ENCODE measurements around the gene SFRP4. TPM values are rescaled to one million over a fixed set of nuclear protein-coding genes. Genes with fewer than 3 reads are reported as not detected.

Gene SFRP4
- total and polyA plus RNA-seq, 2 of the 4 experiments (the other 2 are of a cell fraction) = not detected

GRCh38 chr7:37957221-37957970 is 40.8 kb upstream of the SFRP4 start:
- Histone ChIP-seq H3K14ac (replicated peaks; ENCODE audit: low read depth, low read length) (no peak overlapping the region), H3K27ac (ENCODE audit: insufficient read depth, low read length) (no peak overlapping the region), H3K4me2 (ENCODE audit: low read depth, low read length) (no peak overlapping the region), H2AFZ (replicated peaks; ENCODE audit: low read length, poor library complexity) (no peak overlapping the region), H3K4ac (ENCODE audit: low read depth, low read length) (no peak overlapping the region), H2BK5ac (ENCODE audit: low read depth, low read length, poor library complexity, severe bottlenecking) (no peak overlapping the region), H2AK9ac (replicated peaks; ENCODE audit: low read depth, low read length, poor library complexity) (no peak overlapping the region), H3K23ac (ENCODE audit: low read depth, low read length) (no peak overlapping the region), H3K27me3 (ENCODE audit: control insufficient read depth, insufficient read depth, low read length) (no peaks in the 10 kb centered on the region), H3K9ac (ENCODE audit: low read depth, low read length) (no peak overlapping the region), H3K79me1 (ENCODE audit: low read depth in 1 of 2, low read length in 2 of 2) (no peaks in the 10 kb centered on the region), H4K5ac (ENCODE audit: low read depth, low read length) (no peak overlapping the region), H3K36me3 (ENCODE audit: control insufficient read depth, insufficient read depth, low read length) (no peaks in the 10 kb centered on the region), H3K56ac (ENCODE audit: extremely low read depth, insufficient read depth, low read length) (no peak overlapping the region), H2BK120ac (ENCODE audit: low read depth, low read length) (no peak overlapping the region), H4K20me1 (ENCODE audit: insufficient read depth, low read length) (no peaks in the 10 kb centered on the region), H3K4me3 (ENCODE audit: insufficient read depth, low read depth, low read length) (no peak overlapping the region), H3K4me1 (ENCODE audit: control insufficient read depth, insufficient read depth, low read length) (no peaks in the 10 kb centered on the region), H4K8ac (ENCODE audit: low read depth in 2 of 2, low read length in 2 of 2) (no peak overlapping the region), H4K91ac (ENCODE audit: insufficient read depth, low read depth, low read length) (no peak overlapping the region), H2BK20ac (ENCODE audit: low read depth, low read length) (no peak overlapping the region), H3K18ac (ENCODE audit: low read depth, low read length) (no peak overlapping the region), H3K9me1 (ENCODE audit: insufficient read depth, low read length) (no peaks in the 10 kb centered on the region), H3K9me3 (ENCODE audit: control insufficient read depth, insufficient read depth, low read length) (peaks cover 3% of the 10 kb centered on the region; the same call in 1 of the 2 replicates), H2AK5ac (ENCODE audit: low read depth, low read length) (no peak overlapping the region), H2BK15ac (ENCODE audit: low read depth, low read length) (no peak overlapping the region)
- BruUV-seq (replicated peaks) = no TSS peak
- CTCF ChIA-PET = no interaction called here
- DNase-seq = no peak
- ATAC-seq (ENCODE audit: low read depth) = no peak
- TF ChIP-seq ELK1 (IDR thresholded peaks at IDR 0.05; ENCODE audit: borderline replicate concordance, low read depth, low read length) (no peak), MAFK (IDR thresholded peaks at IDR 0.05; ENCODE audit: low read depth, low read length) (no peak), CEBPB (IDR thresholded peaks at IDR 0.05; ENCODE audit: low read depth, low read length) (no peak), CTCF (conservative IDR thresholded peaks at IDR 0.05; ENCODE audit: low read depth, low read length) (no peak), USF2 (IDR thresholded peaks at IDR 0.05; ENCODE audit: low read depth, low read length) (no peak), CHD1 (IDR thresholded peaks at IDR 0.05; ENCODE audit: low read depth, low read length) (no peak), MXI1 (IDR thresholded peaks at IDR 0.05; ENCODE audit: borderline replicate concordance, low read depth, low read length) (no peak), BHLHE40 (IDR thresholded peaks at IDR 0.05; ENCODE audit: low read depth, low read length) (no peak), RFX5 (IDR thresholded peaks at IDR 0.05; ENCODE audit: low read depth, low read length) (no peak), SMC3 (IDR thresholded peaks at IDR 0.05; ENCODE audit: low read depth, low read length) (no peak)
- in situ Hi-C loops (cut with MboI; ENCODE audit: low sequenced_read_pairs) = no loop called here
- WGBS, 2 experiments (ENCODE audit: extremely low coverage in 2 of 2, insufficient read length in 1 of 2) = 50% methylated on average over 1 of the region's 9 CpGs; no CpG with 5 or more reads in 1 of the 2 experiments
- intact Hi-C loops (cut with micrococcal nuclease) = no loop called here
- dilution Hi-C loops (cut with HindIII; ENCODE audit: low sequenced_read_pairs, unreplicated experiment) = no loop called here
- POLR2A ChIA-PET (ENCODE audit: unreplicated experiment) = no interaction called here

Measured in IMR-90 (cell line).